Neural cell (in vitro differentiated cells): ENCODE results near the gene PLCXD3. TPM values are rescaled to one million over a fixed set of nuclear protein-coding genes. Genes with fewer than 3 reads are reported as not detected.

Experiments used
- H2AFZ ChIP-seq: fragments of 200-600, 300-800 bp; sonication (generic), shearing (Covaris generic); 2 replicates; pipeline ENCODE4 v1.6.0; 2014; ENCODE audit warnings: low read depth, mild to moderate bottlenecking, antibody characterized with exemption, low read length, moderate library complexity
- H3F3A ChIP-seq: fragments of 200-600 bp; shearing (Covaris generic); 2 replicates; pipeline ENCODE4 v1.6.1; 2016; ENCODE audit warnings: mild to moderate bottlenecking, moderate library complexity, mixed read lengths, antibody characterized with exemption, low read length; ENCODE audit not compliant: insufficient read depth, poor library complexity, severe bottlenecking
- H3K27ac ChIP-seq: fragments of 200-600, 300-800 bp; sonication (generic), shearing (Covaris generic); 2 replicates; pipeline ENCODE4 v1.5.1; 2014; ENCODE audit warnings: mild to moderate bottlenecking, low read length, moderate library complexity
- H3K27me3 ChIP-seq: fragments of 300-800, 200-600 bp; sonication (generic), shearing (Covaris generic); 2 replicates; pipeline ENCODE4 v1.6.0; 2014; ENCODE audit warnings: mild to moderate bottlenecking, low read depth, low read length, moderate library complexity; ENCODE audit not compliant: insufficient read depth
- H3K36me3 ChIP-seq: fragments of 300-800, 200-600 bp; sonication (generic), shearing (Covaris generic); 2 replicates; pipeline ENCODE4 v1.5.1; 2014; ENCODE audit warnings: mild to moderate bottlenecking, antibody characterized with exemption, low read length, moderate library complexity; ENCODE audit not compliant: insufficient read depth
- H3K4me2 ChIP-seq: fragments of 300-800, 200-600 bp; sonication (generic), shearing (Covaris generic); 2 replicates; pipeline ENCODE4 v1.6.0; 2014; ENCODE audit warnings: mild to moderate bottlenecking, low read length
- H3K4me3 ChIP-seq: fragments of 300-800, 200-600 bp; sonication (generic), shearing (Covaris generic); 2 replicates; pipeline ENCODE4 v1.5.1; 2014; ENCODE audit warnings: mild to moderate bottlenecking, low read length, moderate library complexity
- H3K79me2 ChIP-seq: fragments of 200-600 bp; shearing (Covaris generic); replicated peaks from 2 replicates; pipeline ENCODE4 v1.6.0; 2014; ENCODE audit warnings: mild to moderate bottlenecking, low read length, moderate library complexity; ENCODE audit not compliant: insufficient read depth
- H3K9ac ChIP-seq: fragments of 300-800, 200-600 bp; sonication (generic), shearing (Covaris generic); 2 replicates; pipeline ENCODE4 v1.6.1; 2016; ENCODE audit warnings: mild to moderate bottlenecking, low read length, mixed read lengths
- H3K9me2 ChIP-seq: fragments of 200-600 bp; shearing (Covaris generic); 2 replicates; pipeline ENCODE4 v1.6.1; 2016; ENCODE audit warnings: mild to moderate bottlenecking, low read length, mixed read lengths; ENCODE audit not compliant: insufficient read depth
- H3K9me3 ChIP-seq: fragments of 200-600, 300-800 bp; sonication (generic), shearing (Covaris generic); 2 replicates; pipeline ENCODE4 v1.6.1; 2016; ENCODE audit warnings: mild to moderate bottlenecking, mixed run types, low read length, moderate library complexity, mixed read lengths
- H4K20me1 ChIP-seq: fragments of 200-600 bp; shearing (Covaris generic); 2 replicates; pipeline ENCODE4 v1.6.1; 2016; ENCODE audit warnings: mild to moderate bottlenecking, mixed run types; ENCODE audit not compliant: insufficient read depth
- CTCF ChIP-seq: fragments of 450-650 bp; IDR thresholded peaks from 2 replicates; pipeline ENCODE4 v1.5.1; 2014; ENCODE audit warnings: antibody characterized with exemption, mild to moderate bottlenecking, moderate library complexity; ENCODE audit not compliant: poor library complexity, severe bottlenecking
- EP300 ChIP-seq: fragments of 450-650 bp; conservative IDR thresholded peaks from 2 replicates; pipeline ENCODE4 v1.6.1; 2014; ENCODE audit warnings: antibody characterized with exemption, mild to moderate bottlenecking, moderate library complexity; ENCODE audit not compliant: poor library complexity, severe bottlenecking
- EZH2 ChIP-seq: fragments of 200-600, 300-800 bp; shearing (Covaris generic), sonication (generic); IDR thresholded peaks from 2 replicates; pipeline ENCODE4 v1.6.1; 2014; ENCODE audit warnings: antibody characterized with exemption, low read length, borderline replicate concordance, mild to moderate bottlenecking; ENCODE audit not compliant: insufficient read depth, poor library complexity, severe bottlenecking
- MXI1 ChIP-seq: fragments of 450-650 bp; conservative IDR thresholded peaks from 2 replicates; pipeline ENCODE4 v1.6.1; 2014; ENCODE audit warnings: antibody characterized with exemption, mild to moderate bottlenecking; ENCODE audit not compliant: poor library complexity, severe bottlenecking
- POLR2AphosphoS5 ChIP-seq: IDR thresholded peaks from 2 replicates; pipeline ENCODE4 v1.6.1; 2012
- RAD21 ChIP-seq: fragments of 450-650 bp; conservative IDR thresholded peaks from 2 replicates; pipeline ENCODE4 v1.6.1; 2014; ENCODE audit warnings: antibody characterized with exemption, mild to moderate bottlenecking, moderate library complexity
- SMC3 ChIP-seq: fragments of 450-650 bp; conservative IDR thresholded peaks from 2 replicates; pipeline ENCODE4 v1.6.1; 2014; ENCODE audit warnings: antibody characterized with exemption, mild to moderate bottlenecking, moderate library complexity; ENCODE audit not compliant: poor library complexity
- TAF1 ChIP-seq: IDR thresholded peaks from 2 replicates; pipeline ENCODE4 v1.6.1; 2012; ENCODE audit warnings: low read depth
- polyA plus RNA-seq: library from polyadenylated mRNA; depleted of rRNA; stranded (reverse); fragments of >200 nt; gene quantifications from 2 replicates; pipeline ENCODE4 v1.2.3, GENCODE V29; 2014
- TF ChIP-seq, protein P1 (sequence below): IDR thresholded peaks from 2 replicates; pipeline ENCODE4 v1.6.1; 2012; ENCODE audit warnings: borderline replicate concordance

PLCXD3 gene
- polyA plus RNA-seq, 1 donor from 2014 or later = 6.6 TPM

GRCh38 chr5:41457094-41457493 is 53.3 kb downstream of the PLCXD3 start:
- Histone ChIP-seq H3K4me3 (no peak overlapping the region), H3K9me2 (no peaks in the 10 kb centered on the region), H3K27ac (no peak overlapping the region), H2AFZ (no peak overlapping the region), H3K79me2 (no peaks in the 10 kb centered on the region), H3K27me3 (no peaks in the 10 kb centered on the region), H3K9ac (no peak overlapping the region), H3F3A (no peaks in the 10 kb centered on the region), H3K9me3 (no peaks in the 10 kb centered on the region), H4K20me1 (no peaks in the 10 kb centered on the region), H3K4me2 (no peak overlapping the region), H3K36me3 (no peaks in the 10 kb centered on the region)
- TF ChIP-seq MXI1 (no peak), CTCF (no peak), POLR2AphosphoS5 (no peak), SMC3 (no peak), EP300 (no peak), EZH2 (no peak)
- TF ChIP-seq, protein P1, sequence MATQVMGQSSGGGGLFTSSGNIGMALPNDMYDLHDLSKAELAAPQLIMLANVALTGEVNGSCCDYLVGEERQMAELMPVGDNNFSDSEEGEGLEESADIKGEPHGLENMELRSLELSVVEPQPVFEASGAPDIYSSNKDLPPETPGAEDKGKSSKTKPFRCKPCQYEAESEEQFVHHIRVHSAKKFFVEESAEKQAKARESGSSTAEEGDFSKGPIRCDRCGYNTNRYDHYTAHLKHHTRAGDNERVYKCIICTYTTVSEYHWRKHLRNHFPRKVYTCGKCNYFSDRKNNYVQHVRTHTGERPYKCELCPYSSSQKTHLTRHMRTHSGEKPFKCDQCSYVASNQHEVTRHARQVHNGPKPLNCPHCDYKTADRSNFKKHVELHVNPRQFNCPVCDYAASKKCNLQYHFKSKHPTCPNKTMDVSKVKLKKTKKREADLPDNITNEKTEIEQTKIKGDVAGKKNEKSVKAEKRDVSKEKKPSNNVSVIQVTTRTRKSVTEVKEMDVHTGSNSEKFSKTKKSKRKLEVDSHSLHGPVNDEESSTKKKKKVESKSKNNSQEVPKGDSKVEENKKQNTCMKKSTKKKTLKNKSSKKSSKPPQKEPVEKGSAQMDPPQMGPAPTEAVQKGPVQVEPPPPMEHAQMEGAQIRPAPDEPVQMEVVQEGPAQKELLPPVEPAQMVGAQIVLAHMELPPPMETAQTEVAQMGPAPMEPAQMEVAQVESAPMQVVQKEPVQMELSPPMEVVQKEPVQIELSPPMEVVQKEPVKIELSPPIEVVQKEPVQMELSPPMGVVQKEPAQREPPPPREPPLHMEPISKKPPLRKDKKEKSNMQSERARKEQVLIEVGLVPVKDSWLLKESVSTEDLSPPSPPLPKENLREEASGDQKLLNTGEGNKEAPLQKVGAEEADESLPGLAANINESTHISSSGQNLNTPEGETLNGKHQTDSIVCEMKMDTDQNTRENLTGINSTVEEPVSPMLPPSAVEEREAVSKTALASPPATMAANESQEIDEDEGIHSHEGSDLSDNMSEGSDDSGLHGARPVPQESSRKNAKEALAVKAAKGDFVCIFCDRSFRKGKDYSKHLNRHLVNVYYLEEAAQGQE = no peak

- TF ChIP-seq POLR2AphosphoS5 (no peak), CTCF (no peak), SMC3 (no peak), TAF1 (no peak), RAD21 (no peak), EP300 (no peak), MXI1 (no peak), EZH2 (no peak)
- TF ChIP-seq, protein P1 = no peak
- H3K9me3 ChIP-seq = no peaks in the 10 kb centered on the region
Observed at GRCh38 chr5:41452506-41452905, 57.9 kb downstream of the PLCXD3 start.

More at GRCh38 chr5:41452506-41452905, 57.9 kb downstream of the PLCXD3 start:
- H3F3A ChIP-seq = no peaks in the 10 kb centered on the region
- no peaks in the 10 kb centered on the region for H3K79me2 ChIP-seq
- no peak overlapping the region for H3K27ac ChIP-seq
- no peak overlapping the region for H2AFZ ChIP-seq
- H3K4me3 ChIP-seq = no peak overlapping the region
- no peak overlapping the region for H3K4me2 ChIP-seq
- no peaks in the 10 kb centered on the region for H4K20me1 ChIP-seq
- H3K9me2 ChIP-seq = no peaks in the 10 kb centered on the region
- H3K9ac ChIP-seq = no peak overlapping the region
- H3K27me3 ChIP-seq = no peaks in the 10 kb centered on the region
- no peaks in the 10 kb centered on the region for H3K36me3 ChIP-seq
